ENCODE results near the gene RPL10.

RPL10 gene

DNA sequence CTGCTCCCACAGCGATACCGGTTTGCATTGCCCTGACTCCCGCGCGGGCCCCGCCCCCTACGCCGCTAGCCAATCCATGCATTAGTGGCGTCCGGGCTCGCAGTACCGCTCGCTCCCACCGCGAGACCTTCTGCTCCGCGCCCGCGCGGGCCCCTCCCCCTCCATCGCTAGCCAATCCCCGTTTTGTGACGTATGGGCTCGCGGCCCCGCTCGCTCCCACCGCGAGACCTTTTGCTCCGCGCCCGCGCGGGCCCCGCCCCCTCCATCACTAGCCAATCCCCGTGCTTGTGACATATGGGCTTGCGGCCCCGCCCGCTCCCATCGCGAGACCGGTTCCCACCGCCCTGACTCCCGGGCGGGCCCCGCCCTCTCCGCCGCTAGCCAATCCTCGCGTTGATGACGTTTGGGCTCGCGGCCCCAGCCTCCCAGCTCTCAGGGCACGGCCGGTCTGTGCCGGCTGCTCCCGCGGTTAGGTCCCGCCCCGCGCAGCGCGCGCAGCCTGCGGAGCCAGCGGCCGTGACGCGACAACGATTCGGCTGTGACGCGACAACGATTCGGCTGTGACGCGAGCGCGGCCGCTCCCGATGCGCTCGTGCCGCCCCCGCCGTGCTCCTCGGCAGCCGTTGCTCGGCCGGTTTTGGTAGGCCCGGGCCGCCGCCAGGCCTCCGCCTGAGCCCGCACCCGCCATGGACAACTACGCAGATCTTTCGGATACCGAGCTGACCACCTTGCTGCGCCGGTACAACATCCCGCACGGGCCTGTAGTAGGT is 19.2 kb upstream of the RPL10 start, which contains the start of gene EMD:
Gene EMD, plus strand, starts transcription at position 497 of the 770 bp plus-strand sequence. Its CDS starts 190 bp downstream, at position 687.
- H2AFZ ChIP-seq (ENCODE audit: low read length) = no peak within 1 kb of the TSS
- H3K79me2 ChIP-seq (ENCODE audit: insufficient read depth, low read length) = no peaks in the 10 kb centered on the region; the same call in 1 of the 2 replicates

GRCh38 chrX:154379569-154379951 is 18.6 kb upstream of the RPL10 start:
- no peaks in the 10 kb centered on the region; the same call in 1 of the 2 replicates for H3K79me2 ChIP-seq (ENCODE audit: insufficient read depth, low read length)
- H3K9me3 ChIP-seq (ENCODE audit: low read length) = no peaks in the 10 kb centered on the region
- peaks cover 8% of the 10 kb centered on the region for H3K36me3 ChIP-seq (ENCODE audit: insufficient read depth, low read length)
- no peaks in the 10 kb centered on the region for H4K20me1 ChIP-seq (ENCODE audit: insufficient read depth, low read length)
- peak overlapping the region; percentile 10 for H3K27ac ChIP-seq (ENCODE audit: low read depth, low read length, poor library complexity, severe bottlenecking)
- peak overlapping the region; percentile 73 for H3K4me2 ChIP-seq (ENCODE audit: low read length)
- H2AFZ ChIP-seq (ENCODE audit: low read length) = no peak overlapping the region
- TF ChIP-seq EZH2 (IDR thresholded peaks at IDR 0.05; ENCODE audit: borderline replicate concordance, low read length) = no peak
- TF ChIP-seq, protein P1, sequence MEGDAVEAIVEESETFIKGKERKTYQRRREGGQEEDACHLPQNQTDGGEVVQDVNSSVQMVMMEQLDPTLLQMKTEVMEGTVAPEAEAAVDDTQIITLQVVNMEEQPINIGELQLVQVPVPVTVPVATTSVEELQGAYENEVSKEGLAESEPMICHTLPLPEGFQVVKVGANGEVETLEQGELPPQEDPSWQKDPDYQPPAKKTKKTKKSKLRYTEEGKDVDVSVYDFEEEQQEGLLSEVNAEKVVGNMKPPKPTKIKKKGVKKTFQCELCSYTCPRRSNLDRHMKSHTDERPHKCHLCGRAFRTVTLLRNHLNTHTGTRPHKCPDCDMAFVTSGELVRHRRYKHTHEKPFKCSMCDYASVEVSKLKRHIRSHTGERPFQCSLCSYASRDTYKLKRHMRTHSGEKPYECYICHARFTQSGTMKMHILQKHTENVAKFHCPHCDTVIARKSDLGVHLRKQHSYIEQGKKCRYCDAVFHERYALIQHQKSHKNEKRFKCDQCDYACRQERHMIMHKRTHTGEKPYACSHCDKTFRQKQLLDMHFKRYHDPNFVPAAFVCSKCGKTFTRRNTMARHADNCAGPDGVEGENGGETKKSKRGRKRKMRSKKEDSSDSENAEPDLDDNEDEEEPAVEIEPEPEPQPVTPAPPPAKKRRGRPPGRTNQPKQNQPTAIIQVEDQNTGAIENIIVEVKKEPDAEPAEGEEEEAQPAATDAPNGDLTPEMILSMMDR (IDR thresholded peaks at IDR 0.05; ENCODE audit: low read length) = no peak
- no peaks in the 10 kb centered on the region for H3K27me3 ChIP-seq (ENCODE audit: insufficient read depth, low read length)
- H3K9ac ChIP-seq (ENCODE audit: low read length) = peak overlapping the region; percentile 96
- no peaks in the 10 kb centered on the region for H3F3A ChIP-seq (ENCODE audit: insufficient read depth, low read length)
- peak overlapping the region; percentile 90 for H3K4me3 ChIP-seq (ENCODE audit: low read depth, low read length, poor library complexity, severe bottlenecking)
- H3K4me1 ChIP-seq (ENCODE audit: insufficient read depth, low read length, severe bottlenecking) = peaks cover 30% of the 10 kb centered on the region
- no peaks in the 10 kb centered on the region for H3K9me2 ChIP-seq (ENCODE audit: low read depth, low read length)

More for the DNA sequence above, 19.2 kb upstream of the RPL10 start, which contains the start of gene EMD:
- Histone ChIP-seq H3K4me2 (ENCODE audit: low read length) (peak within 1 kb of the TSS; percentile 84), H3F3A (ENCODE audit: insufficient read depth, low read length) (no peaks in the 10 kb centered on the region), H3K9me2 (ENCODE audit: low read depth, low read length) (no peaks in the 10 kb centered on the region), H3K36me3 (ENCODE audit: insufficient read depth, low read length) (peaks cover 8% of the 10 kb centered on the region), H3K9me3 (ENCODE audit: low read length) (no peaks in the 10 kb centered on the region), H3K9ac (ENCODE audit: low read length) (peak within 1 kb of the TSS; percentile 96), H3K4me1 (ENCODE audit: insufficient read depth, low read length, severe bottlenecking) (peaks cover 29% of the 10 kb centered on the region), H4K20me1 (ENCODE audit: insufficient read depth, low read length) (no peaks in the 10 kb centered on the region), H3K4me3 (ENCODE audit: low read depth, low read length, poor library complexity, severe bottlenecking) (peak within 1 kb of the TSS; percentile 90), H3K27ac (ENCODE audit: low read depth, low read length, poor library complexity, severe bottlenecking) (peak within 1 kb of the TSS; percentile 61), H3K27me3 (ENCODE audit: insufficient read depth, low read length) (no peaks in the 10 kb centered on the region)
- TF ChIP-seq EZH2 (IDR thresholded peaks at IDR 0.05; ENCODE audit: borderline replicate concordance, low read length) = no peak
- TF ChIP-seq, protein P1 (IDR thresholded peaks at IDR 0.05; ENCODE audit: low read length) = no peak

DNA sequence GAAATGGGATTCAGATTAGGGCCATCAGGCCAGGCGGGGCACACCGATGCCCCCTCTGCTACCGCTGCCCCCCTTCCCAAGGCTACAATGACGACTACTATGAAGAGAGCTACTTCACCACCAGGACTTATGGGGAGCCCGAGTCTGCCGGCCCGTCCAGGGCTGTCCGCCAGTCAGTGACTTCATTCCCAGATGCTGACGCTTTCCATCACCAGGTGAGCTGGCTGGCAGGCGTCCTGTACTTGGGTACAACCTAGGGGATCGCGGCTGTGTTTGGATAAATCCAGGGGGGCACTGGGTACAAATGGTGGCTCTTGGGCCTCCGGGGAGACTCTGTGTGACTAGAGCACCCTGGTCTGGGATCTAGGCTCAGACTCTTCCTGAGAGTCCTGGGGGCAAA is 18.0 kb upstream of the RPL10 start:
- peaks cover 8% of the 10 kb centered on the region for H3K36me3 ChIP-seq (ENCODE audit: insufficient read depth, low read length)
- H3K4me2 ChIP-seq (ENCODE audit: low read length) = peak overlapping the region; percentile 73
- H3K27ac ChIP-seq (ENCODE audit: low read depth, low read length, poor library complexity, severe bottlenecking) = no peak overlapping the region
- TF ChIP-seq, protein P1 (IDR thresholded peaks at IDR 0.05; ENCODE audit: low read length) = no peak
- TF ChIP-seq EZH2 (IDR thresholded peaks at IDR 0.05; ENCODE audit: borderline replicate concordance, low read length) = no peak
- H3K79me2 ChIP-seq (ENCODE audit: insufficient read depth, low read length) = no peaks in the 10 kb centered on the region; the same call in 1 of the 2 replicates
- no peaks in the 10 kb centered on the region for H4K20me1 ChIP-seq (ENCODE audit: insufficient read depth, low read length)
- H3K9me2 ChIP-seq (ENCODE audit: low read depth, low read length) = no peaks in the 10 kb centered on the region
- no peaks in the 10 kb centered on the region for H3F3A ChIP-seq (ENCODE audit: insufficient read depth, low read length)
- peak overlapping the region; percentile 90 for H3K4me3 ChIP-seq (ENCODE audit: low read depth, low read length, poor library complexity, severe bottlenecking)
- H3K27me3 ChIP-seq (ENCODE audit: insufficient read depth, low read length) = no peaks in the 10 kb centered on the region
- H3K4me1 ChIP-seq (ENCODE audit: insufficient read depth, low read length, severe bottlenecking) = peaks cover 25% of the 10 kb centered on the region
- no peaks in the 10 kb centered on the region for H3K9me3 ChIP-seq (ENCODE audit: low read length)
- H3K9ac ChIP-seq (ENCODE audit: low read length) = peak overlapping the region; percentile 96
- no peak overlapping the region for H2AFZ ChIP-seq (ENCODE audit: low read length)

All from OCI-LY1 (cell line).